GM12865 (cell line): Measurements from ENCODE around the gene MAMDC4.

Experiments used
- DNase-seq: peaks from one replicate; pipeline ENCODE4 v3.0.0; 2010; ENCODE audit warnings: low read depth
- H3K4me3 ChIP-seq: 2 replicates; pipeline ENCODE4 v1.5.1; 2011; ENCODE audit warnings: mild to moderate bottlenecking, low read depth, low read length, control low read depth
- TF ChIP-seq, protein P1 (sequence below): IDR thresholded peaks from 2 replicates; pipeline ENCODE4 v1.5.1; 2011; ENCODE audit warnings: low read length, control low read depth, low read depth, inconsistent platforms; ENCODE audit not compliant: insufficient read depth; ENCODE audit errors: missing control alignments

Gene MAMDC4

DNA sequence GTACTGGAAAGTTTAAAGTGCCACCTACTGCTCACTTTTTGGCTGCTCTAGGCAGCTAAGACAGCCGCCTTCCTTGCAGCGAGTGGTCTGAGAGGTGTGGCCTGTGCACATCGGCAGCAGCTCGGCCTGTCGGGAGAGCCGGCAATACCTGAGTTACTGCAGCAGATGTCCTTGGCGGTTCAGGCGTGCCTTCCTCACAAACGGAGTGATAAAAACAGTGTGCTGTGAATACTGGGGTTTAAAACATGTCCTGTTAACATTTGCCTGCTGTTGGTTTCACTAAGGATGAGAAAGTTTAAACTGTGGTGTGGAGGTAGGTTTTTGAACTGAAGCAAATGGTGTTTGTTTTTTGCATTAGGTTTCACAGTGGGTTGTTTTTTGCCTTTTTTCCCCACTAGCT is 47.0 kb downstream of the MAMDC4 start:
- TF ChIP-seq, protein P1, sequence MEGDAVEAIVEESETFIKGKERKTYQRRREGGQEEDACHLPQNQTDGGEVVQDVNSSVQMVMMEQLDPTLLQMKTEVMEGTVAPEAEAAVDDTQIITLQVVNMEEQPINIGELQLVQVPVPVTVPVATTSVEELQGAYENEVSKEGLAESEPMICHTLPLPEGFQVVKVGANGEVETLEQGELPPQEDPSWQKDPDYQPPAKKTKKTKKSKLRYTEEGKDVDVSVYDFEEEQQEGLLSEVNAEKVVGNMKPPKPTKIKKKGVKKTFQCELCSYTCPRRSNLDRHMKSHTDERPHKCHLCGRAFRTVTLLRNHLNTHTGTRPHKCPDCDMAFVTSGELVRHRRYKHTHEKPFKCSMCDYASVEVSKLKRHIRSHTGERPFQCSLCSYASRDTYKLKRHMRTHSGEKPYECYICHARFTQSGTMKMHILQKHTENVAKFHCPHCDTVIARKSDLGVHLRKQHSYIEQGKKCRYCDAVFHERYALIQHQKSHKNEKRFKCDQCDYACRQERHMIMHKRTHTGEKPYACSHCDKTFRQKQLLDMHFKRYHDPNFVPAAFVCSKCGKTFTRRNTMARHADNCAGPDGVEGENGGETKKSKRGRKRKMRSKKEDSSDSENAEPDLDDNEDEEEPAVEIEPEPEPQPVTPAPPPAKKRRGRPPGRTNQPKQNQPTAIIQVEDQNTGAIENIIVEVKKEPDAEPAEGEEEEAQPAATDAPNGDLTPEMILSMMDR, result peak; percentile 12
- DNase-seq, result peak; percentile 96
- no peak overlapping the region for H3K4me3 ChIP-seq

GRCh38 chr9:136900556-136900955 is 48.4 kb downstream of the MAMDC4 start:
- no peak overlapping the region for H3K4me3 ChIP-seq

DNA sequence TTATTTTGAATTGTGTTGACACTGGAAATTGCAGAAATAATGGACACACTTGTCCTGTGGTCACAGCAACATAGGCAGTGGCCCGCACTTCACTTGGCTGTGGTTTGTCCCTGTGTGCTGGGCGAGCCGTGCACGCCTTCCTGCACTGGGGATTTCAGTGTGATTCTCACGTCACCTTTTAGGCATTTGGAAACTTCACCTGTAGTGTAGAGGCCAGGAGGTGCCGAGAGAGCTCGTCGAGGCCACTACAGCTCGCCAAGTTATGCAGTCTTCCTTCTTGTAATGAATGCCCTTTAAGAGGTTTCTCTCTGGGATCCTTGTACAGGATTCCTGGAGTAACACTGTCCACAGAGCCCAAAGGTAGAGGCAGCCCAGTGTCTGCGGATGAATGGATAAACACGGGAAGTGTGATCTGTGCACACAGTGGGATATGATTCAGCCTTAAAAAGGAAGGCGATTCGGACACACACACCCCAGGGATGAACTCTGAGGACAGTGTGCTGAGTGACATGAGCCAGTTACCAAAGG is 48.9 kb downstream of the MAMDC4 start:
- no peak overlapping the region for H3K4me3 ChIP-seq
- TF ChIP-seq, protein P1, result no peak
- DNase-seq, result peak; percentile 22

More at GRCh38 chr9:136900556-136900955, 48.4 kb downstream of the MAMDC4 start:
- TF ChIP-seq, protein P1, result no peak
- no peak for DNase-seq

GRCh38 chr9:136901516-136902258 is 49.5 kb downstream of the MAMDC4 start:
- TF ChIP-seq, protein P1, result no peak
- H3K4me3 ChIP-seq, result peak overlapping the region; percentile 56
- DNase-seq, result peak; percentile 93

- TF ChIP-seq, protein P1, result no peak
- peak; percentile 94 for DNase-seq
- H3K4me3 ChIP-seq, result peak overlapping the region; percentile 56
Measured at GRCh38 chr9:136902259-136902821, 50.2 kb downstream of the MAMDC4 start.

GRCh38 chr9:136903041-136903554 is 51.0 kb downstream of the MAMDC4 start:
- TF ChIP-seq, protein P1, result no peak
- no peak overlapping the region for H3K4me3 ChIP-seq
- DNase-seq, result no peak
